Colonic mucosa (tissue), 2 donors: Measurements from ENCODE around the gene GPATCH1. TPM values are rescaled to one million over a fixed set of nuclear protein-coding genes. Genes with fewer than 3 reads are reported as not detected.

ENCODE experiments used
- total RNA-seq, 2 donors: library from RNA; stranded (reverse); fragmentation: NEBNext Ultra II Directional in 1 of 2; extraction: Animal tissue kit (Norgen Biotek cat#: 25700) in 1 of 2; gene quantifications; one replicate each; pipeline ENCODE4 v1.2.1, GENCODE V29; 2021
- donor health status: DM: no; HTN: no; CAD: no.
- donor health status: DM: no; HTN: no; CAD: no.

The GPATCH1 gene
- total RNA-seq, 2 donors from 2014 or later: 10.0 to 10.9 TPM

Other genes with a start within 250 kb of the GPATCH1 start
- 1 to 10 TPM in 1 of 2 donors, not detected in 1; 3.0 TPM for gene SLC7A9, start 211.4 kb upstream of the GPATCH1 start, total RNA-seq
- 10 to 100 TPM; 15.3 to 16.6 TPM for gene CEP89, start 109.2 kb upstream of the GPATCH1 start, total RNA-seq
- 1 to 10 TPM; 1.3 to 5.2 TPM for gene FAAP24, start 108.9 kb upstream of the GPATCH1 start, total RNA-seq
- 10 to 100 TPM; 40.0 to 78.3 TPM for gene RHPN2, start 16.3 kb upstream of the GPATCH1 start, total RNA-seq
- not detected for gene WDR88, start 50.9 kb downstream of the GPATCH1 start, total RNA-seq
- 10 to 100 TPM; 14.6 to 16.5 TPM for gene LRP3, start 113.1 kb downstream of the GPATCH1 start, total RNA-seq
- gene SLC7A10, start 144.7 kb downstream of the GPATCH1 start, total RNA-seq: not detected
- gene CEBPA, start 221.4 kb downstream of the GPATCH1 start, total RNA-seq: 10 to 100 TPM; 67.1 to 76.4 TPM